HepG2 (cell line): ENCODE measurements around the gene IWS1. TPM values are rescaled to one million over a fixed set of nuclear protein-coding genes. Genes with fewer than 3 reads are reported as not detected.

Experiments
- CEBPG ChIP-seq: IDR thresholded peaks from 2 replicates; pipeline ENCODE4 v1.6.1; 2016
- FOXC1 ChIP-seq: sonication (generic); formaldehyde crosslinking; IDR thresholded peaks from 2 replicates; pipeline ENCODE4 v1.8.0; 2022; ENCODE audit warnings: mild to moderate bottlenecking, missing genetic modification reagents, borderline replicate concordance
- HOXA5 ChIP-seq: sonication (generic); formaldehyde crosslinking; IDR thresholded peaks from 2 replicates; pipeline ENCODE4 v1.4.0; 2020; ENCODE audit warnings: missing genetic modification reagents
- HOXD1 ChIP-seq: sonication (generic); formaldehyde crosslinking; IDR thresholded peaks from 2 replicates; pipeline ENCODE4 v1.5.0; 2020; ENCODE audit warnings: missing genetic modification reagents
- ISL2 ChIP-seq: sonication (generic); formaldehyde crosslinking; IDR thresholded peaks from 2 replicates; pipeline ENCODE4 v1.5.0; 2020; ENCODE audit warnings: missing genetic modification reagents
- KLF15 ChIP-seq: sonication (generic); formaldehyde crosslinking; IDR thresholded peaks from 2 replicates; pipeline ENCODE4 v1.8.1; 2023; ENCODE audit warnings: borderline replicate concordance, mild to moderate bottlenecking, inconsistent platforms, missing genetic modification reagents, mixed read lengths
- MEIS2 ChIP-seq: sonication (generic); formaldehyde crosslinking; IDR thresholded peaks from 2 replicates; pipeline ENCODE4 v1.9.0; 2021; ENCODE audit warnings: mild to moderate bottlenecking, missing genetic modification reagents
- NFIB ChIP-seq: sonication (generic); formaldehyde crosslinking; IDR thresholded peaks from 2 replicates; pipeline ENCODE4 v1.9.0; 2021; ENCODE audit warnings: missing genetic modification reagents, mild to moderate bottlenecking, borderline replicate concordance
- NFKB2 ChIP-seq: sonication (generic); formaldehyde crosslinking; IDR thresholded peaks from 2 replicates; pipeline ENCODE4 v1.4.0; 2020; ENCODE audit warnings: missing genetic modification reagents, borderline replicate concordance
- NKX3-1 ChIP-seq: sonication (generic); formaldehyde crosslinking; IDR thresholded peaks from 2 replicates; pipeline ENCODE4 v1.5.0; 2020; ENCODE audit warnings: missing genetic modification reagents
- SOX13 ChIP-seq, 3 experiments: fragments of 450-650 bp in 1 of 3; sonication (generic) in 1 of 3; formaldehyde crosslinking in 1 of 3; IDR thresholded peaks in 2 of 3; conservative IDR thresholded peaks in 1 of 3; 2 replicates each; pipeline versions ENCODE4 v1.5.0 to v1.6.1; 2016 to 2020; ENCODE audit warnings: antibody characterized with exemption in 1 of 3, mild to moderate bottlenecking in 1 of 3, missing compliant biosample characterization in 1 of 3, missing genetic modification reagents in 1 of 3, moderate library complexity in 1 of 3
- SP140L ChIP-seq: sonication (generic); formaldehyde crosslinking; IDR thresholded peaks from 2 replicates; pipeline ENCODE4 v1.4.0; 2020; ENCODE audit warnings: missing genetic modification reagents, borderline replicate concordance
- SRSF9 ChIP-seq: fragments of 200-400 bp; formaldehyde crosslinking; IDR thresholded peaks from 2 replicates; pipeline ENCODE4 v1.6.1; 2018; ENCODE audit warnings: borderline replicate concordance, mild to moderate bottlenecking, low read depth, low read length; ENCODE audit not compliant: insufficient read depth, poor library complexity, severe bottlenecking
- TBX2 ChIP-seq: sonication (generic); formaldehyde crosslinking; IDR thresholded peaks from 2 replicates; pipeline ENCODE4 v1.5.0; 2020; ENCODE audit warnings: missing genetic modification reagents, mild to moderate bottlenecking, borderline replicate concordance
- ZNF562 ChIP-seq: sonication (generic); formaldehyde crosslinking; IDR thresholded peaks from 2 replicates; pipeline ENCODE4 v1.8.0; 2022; ENCODE audit warnings: missing genetic modification reagents, borderline replicate concordance
- ZSCAN20 ChIP-seq: sonication (generic); formaldehyde crosslinking; IDR thresholded peaks from 2 replicates; pipeline ENCODE4 v1.4.0; 2020; ENCODE audit warnings: missing genetic modification reagents, mild to moderate bottlenecking, borderline replicate concordance
- ZSCAN21 ChIP-seq: sonication (generic); formaldehyde crosslinking; IDR thresholded peaks from 2 replicates; pipeline ENCODE4 v1.8.0; 2022; ENCODE audit warnings: mild to moderate bottlenecking, missing genetic modification reagents, moderate library complexity, borderline replicate concordance
- polyA plus RNA-seq, 8 experiments: library from polyadenylated mRNA; depleted of rRNA in 3 of 8; stranded (reverse) in 7 of 8; unstranded in 1 of 8; fragments of >200 nt; fragmentation: Illumina TruSeq in 4 of 8; extraction: Trizol in 4 of 8; gene quantifications; 2 replicates each; pipeline versions ENCODE4 v1.2.1 to v1.2.3, GENCODE V29; 2011 to 2016; ENCODE audit warnings: low read depth in 4 of 8, missing spikeins in 1 of 8, mixed read lengths in 1 of 8; ENCODE audit not compliant: insufficient read depth in 1 of 8
- total RNA-seq, 5 experiments: library from RNA; depleted of rRNA; stranded (reverse); fragments of >200 nt; fragmentation: Illumina TruSeq; extraction: Trizol; gene quantifications; 2 replicates each; pipeline ENCODE4 v1.2.3, GENCODE V29; 2016; ENCODE audit warnings: low read depth in 1 of 5
- TF ChIP-seq, protein P1 (sequence below): sonication (generic); formaldehyde crosslinking; IDR thresholded peaks from 2 replicates; pipeline ENCODE4 v1.5.1; 2020; ENCODE audit warnings: missing genetic modification reagents, mild to moderate bottlenecking, borderline replicate concordance
- TF ChIP-seq, protein P2 (sequence below): IDR thresholded peaks from 2 replicates; pipeline ENCODE4 v1.6.1; 2016; ENCODE audit warnings: low read depth, borderline replicate concordance
- TF ChIP-seq, protein P3 (sequence below): IDR thresholded peaks from 2 replicates; pipeline ENCODE4 v1.6.1; 2012; ENCODE audit warnings: low read depth, low read length, improper control_type of control experiment
- TF ChIP-seq, protein P4 (sequence below): sonication (generic); formaldehyde crosslinking; IDR thresholded peaks from 2 replicates; pipeline ENCODE4 v1.4.0; 2020; ENCODE audit warnings: missing genetic modification reagents, borderline replicate concordance
- TF ChIP-seq, protein P5 (sequence below): sonication (generic); formaldehyde crosslinking; IDR thresholded peaks from 2 replicates; pipeline ENCODE4 v1.8.0; 2022; ENCODE audit warnings: missing genetic modification reagents, mild to moderate bottlenecking, borderline replicate concordance

Gene IWS1
- total and polyA plus RNA-seq, 2 of the 13 experiments (the other 11 are each of a cell fraction or from before 2014, with no cell fraction given), result 28.9 to 62.3 TPM

DNA sequence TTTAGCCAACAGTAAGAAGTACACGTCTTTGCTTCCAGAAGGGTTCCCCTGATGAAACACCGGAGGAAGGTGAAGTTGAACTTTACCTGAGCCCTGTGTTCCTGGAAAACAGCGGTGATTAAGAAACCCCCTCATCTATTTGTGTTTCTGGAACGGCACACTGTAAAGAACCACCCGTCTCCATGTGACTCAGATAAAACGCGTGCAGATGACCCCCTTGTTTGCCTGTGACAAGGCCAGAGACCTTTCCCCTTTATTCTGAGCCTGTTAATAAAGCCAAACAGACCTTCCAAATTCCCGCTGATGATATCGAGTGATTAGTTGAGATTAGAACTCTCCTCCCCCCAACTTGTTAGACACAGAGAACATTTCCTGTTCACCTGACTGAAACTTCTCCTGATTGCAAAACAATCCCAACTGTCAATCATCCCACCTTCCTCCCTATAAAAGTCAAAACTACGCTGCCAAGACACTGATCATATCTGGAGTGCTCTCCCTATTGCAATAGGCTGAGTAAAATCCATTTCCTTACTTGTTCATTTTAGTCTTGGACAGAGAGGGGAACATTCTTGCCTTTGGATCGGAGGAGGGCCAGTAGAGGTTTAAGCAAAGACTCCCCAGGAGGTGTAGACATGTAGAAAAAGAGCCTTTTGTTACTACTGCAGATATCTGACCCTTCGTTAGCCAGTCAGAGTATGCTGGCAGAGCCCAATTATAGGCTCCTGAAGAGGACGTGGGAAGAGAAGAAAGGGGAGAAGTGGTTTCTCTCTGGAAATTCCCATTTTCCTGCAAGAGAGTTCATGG, 914 bp upstream of the IWS1 start (continued):
- TF ChIP-seq HOXA5 (CRISPR knock-in tag) (0 out of 2 replicates have a peak, but pooled peaks have one; percentile 13), ZSCAN20 (CRISPR knock-in tag) (0 out of 2 replicates have a peak, but pooled peaks have one; percentile 21), ZNF562 (CRISPR knock-in tag) (no peak), KLF15 (CRISPR knock-in tag) (no peak), SRSF9 (no peak), MEIS2 (CRISPR knock-in tag) (peak; percentile 63; the same call in 1 of the 2 replicates), TBX2 (CRISPR knock-in tag) (no peak), SP140L (no peak), NFKB2 (no peak), SOX13 (IDR thresholded peaks at IDR 0.05) (no peak), SOX13 (CRISPR knock-in tag; conservative IDR thresholded peaks at IDR 0.05 in 1 of 2, IDR thresholded peaks at IDR 0.05 in 1 of 2) (peak in 1 of 2 experiments; percentile 11; a peak in 1 of 4 replicates), CEBPG (peak; percentile 93), ISL2 (no peak), NKX3-1 (CRISPR knock-in tag) (no peak), ZSCAN21 (no peak), NFIB (CRISPR knock-in tag) (no peak), HOXD1 (CRISPR knock-in tag) (0 out of 2 replicates have a peak, but pooled peaks have one; percentile 23), FOXC1 (CRISPR knock-in tag) (0 out of 2 replicates have a peak, but pooled peaks have one; percentile 14)
- TF ChIP-seq, protein P1, sequence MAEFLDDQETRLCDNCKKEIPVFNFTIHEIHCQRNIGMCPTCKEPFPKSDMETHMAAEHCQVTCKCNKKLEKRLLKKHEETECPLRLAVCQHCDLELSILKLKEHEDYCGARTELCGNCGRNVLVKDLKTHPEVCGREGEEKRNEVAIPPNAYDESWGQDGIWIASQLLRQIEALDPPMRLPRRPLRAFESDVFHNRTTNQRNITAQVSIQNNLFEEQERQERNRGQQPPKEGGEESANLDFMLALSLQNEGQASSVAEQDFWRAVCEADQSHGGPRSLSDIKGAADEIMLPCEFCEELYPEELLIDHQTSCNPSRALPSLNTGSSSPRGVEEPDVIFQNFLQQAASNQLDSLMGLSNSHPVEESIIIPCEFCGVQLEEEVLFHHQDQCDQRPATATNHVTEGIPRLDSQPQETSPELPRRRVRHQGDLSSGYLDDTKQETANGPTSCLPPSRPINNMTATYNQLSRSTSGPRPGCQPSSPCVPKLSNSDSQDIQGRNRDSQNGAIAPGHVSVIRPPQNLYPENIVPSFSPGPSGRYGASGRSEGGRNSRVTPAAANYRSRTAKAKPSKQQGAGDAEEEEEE (CRISPR knock-in tag), result peak; percentile 53; the same call in 1 of the 2 replicates
- TF ChIP-seq, protein P2, sequence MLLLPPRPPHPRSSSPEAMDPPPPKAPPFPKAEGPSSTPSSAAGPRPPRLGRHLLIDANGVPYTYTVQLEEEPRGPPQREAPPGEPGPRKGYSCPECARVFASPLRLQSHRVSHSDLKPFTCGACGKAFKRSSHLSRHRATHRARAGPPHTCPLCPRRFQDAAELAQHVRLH (CRISPR knock-in tag), result no peak
- TF ChIP-seq, protein P3, sequence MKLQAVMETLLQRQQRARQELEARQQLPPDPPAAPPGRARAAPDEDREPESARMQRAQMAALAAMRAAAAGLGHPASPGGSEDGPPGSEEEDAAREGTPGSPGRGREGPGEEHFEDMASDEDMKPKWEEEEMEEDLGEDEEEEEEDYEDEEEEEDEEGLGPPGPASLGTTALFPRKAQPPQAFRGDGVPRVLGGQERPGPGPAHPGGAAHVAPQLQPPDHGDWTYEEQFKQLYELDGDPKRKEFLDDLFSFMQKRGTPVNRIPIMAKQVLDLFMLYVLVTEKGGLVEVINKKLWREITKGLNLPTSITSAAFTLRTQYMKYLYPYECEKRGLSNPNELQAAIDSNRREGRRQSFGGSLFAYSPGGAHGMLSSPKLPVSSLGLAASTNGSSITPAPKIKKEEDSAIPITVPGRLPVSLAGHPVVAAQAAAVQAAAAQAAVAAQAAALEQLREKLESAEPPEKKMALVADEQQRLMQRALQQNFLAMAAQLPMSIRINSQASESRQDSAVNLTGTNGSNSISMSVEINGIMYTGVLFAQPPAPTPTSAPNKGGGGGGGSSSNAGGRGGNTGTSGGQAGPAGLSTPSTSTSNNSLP, result 0 out of 2 replicates have a peak, but pooled peaks have one; percentile 27
- TF ChIP-seq, protein P4, sequence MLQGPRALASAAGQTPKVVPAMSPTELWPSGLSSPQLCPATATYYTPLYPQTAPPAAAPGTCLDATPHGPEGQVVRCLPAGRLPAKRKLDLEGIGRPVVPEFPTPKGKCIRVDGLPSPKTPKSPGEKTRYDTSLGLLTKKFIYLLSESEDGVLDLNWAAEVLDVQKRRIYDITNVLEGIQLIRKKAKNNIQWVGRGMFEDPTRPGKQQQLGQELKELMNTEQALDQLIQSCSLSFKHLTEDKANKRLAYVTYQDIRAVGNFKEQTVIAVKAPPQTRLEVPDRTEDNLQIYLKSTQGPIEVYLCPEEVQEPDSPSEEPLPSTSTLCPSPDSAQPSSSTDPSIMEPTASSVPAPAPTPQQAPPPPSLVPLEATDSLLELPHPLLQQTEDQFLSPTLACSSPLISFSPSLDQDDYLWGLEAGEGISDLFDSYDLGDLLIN (CRISPR knock-in tag), result no peak
- TF ChIP-seq, protein P5, sequence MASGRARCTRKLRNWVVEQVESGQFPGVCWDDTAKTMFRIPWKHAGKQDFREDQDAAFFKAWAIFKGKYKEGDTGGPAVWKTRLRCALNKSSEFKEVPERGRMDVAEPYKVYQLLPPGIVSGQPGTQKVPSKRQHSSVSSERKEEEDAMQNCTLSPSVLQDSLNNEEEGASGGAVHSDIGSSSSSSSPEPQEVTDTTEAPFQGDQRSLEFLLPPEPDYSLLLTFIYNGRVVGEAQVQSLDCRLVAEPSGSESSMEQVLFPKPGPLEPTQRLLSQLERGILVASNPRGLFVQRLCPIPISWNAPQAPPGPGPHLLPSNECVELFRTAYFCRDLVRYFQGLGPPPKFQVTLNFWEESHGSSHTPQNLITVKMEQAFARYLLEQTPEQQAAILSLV (CRISPR knock-in tag), result no peak
